Activated naive CD4-positive, alpha-beta T cell treated with anti-CD3 and anti-CD28 coated beads, Interleukin-2, amount 50 U/mL, for 16 hours (primary cell): ENCODE results near the gene CARD14.

Source experiments
- DNase-seq: peaks from one replicate; pipeline ENCODE4 v3.0.0-alpha.2; 2020

Gene CARD14

GRCh38 chr17:80169784-80170500 is at the start of gene CARD14:
Gene CARD14 (plus strand): TSS chr17:80170030. CDS start chr17:80181439, 11,409 bp downstream.
- DNase-seq, result no peak

GRCh38 chr17:80122026-80122575 is 47.7 kb upstream of the CARD14 start:
- no peak for DNase-seq

GRCh38 chr17:80122926-80123505 is 46.8 kb upstream of the CARD14 start:
- DNase-seq, result no peak

- DNase-seq, result no peak
Measured at GRCh38 chr17:80123791-80124190, 46.0 kb upstream of the CARD14 start.

- no peak for DNase-seq
Measured at GRCh38 chr17:80124351-80124981, 45.4 kb upstream of the CARD14 start.

GRCh38 chr17:80125656-80126448 is 44.0 kb upstream of the CARD14 start:
- DNase-seq, result no peak

GRCh38 chr17:80126449-80126715 is 43.4 kb upstream of the CARD14 start:
- DNase-seq, result no peak

- DNase-seq, result no peak
Measured at GRCh38 chr17:80129006-80129565, 40.7 kb upstream of the CARD14 start.

- DNase-seq, result no peak
Measured at GRCh38 chr17:80130992-80131391, 38.8 kb upstream of the CARD14 start.

- DNase-seq, result no peak
Measured at GRCh38 chr17:80132906-80133625, 36.8 kb upstream of the CARD14 start.

GRCh38 chr17:80133626-80133970 is 36.2 kb upstream of the CARD14 start:
- no peak for DNase-seq

- DNase-seq, result no peak
Measured at GRCh38 chr17:80137131-80137530, 32.7 kb upstream of the CARD14 start.

GRCh38 chr17:80138856-80139426 is 30.9 kb upstream of the CARD14 start:
- DNase-seq, result no peak

GRCh38 chr17:80141463-80142165 is 28.2 kb upstream of the CARD14 start:
- no peak for DNase-seq

GRCh38 chr17:80142929-80143328 is 26.9 kb upstream of the CARD14 start:
- no peak for DNase-seq

GRCh38 chr17:80145076-80146075 is 24.5 kb upstream of the CARD14 start:
- no peak for DNase-seq

- DNase-seq, result no peak
Measured at GRCh38 chr17:80146121-80147034, 23.5 kb upstream of the CARD14 start.

GRCh38 chr17:80147035-80147822 is 22.6 kb upstream of the CARD14 start, which contains the start of gene EIF4A3:
Gene EIF4A3 (minus strand): TSS chr17:80147128. CDS start chr17:80146961, 167 bp downstream.
- peak; percentile 96 for DNase-seq
